Endothelial cell of umbilical vein (primary cell): ENCODE data around the gene SAMD7. TPM values are rescaled to one million over a fixed set of nuclear protein-coding genes. Genes with fewer than 3 reads are reported as not detected.

Experiments
- BruUV-seq: library from RNA; stranded (reverse); fragments of 400-500 nt; replicated peaks from 2 replicates; lab custom pipeline; 2021; lab: Mats Ljungman, UMichigan
- CTCF ChIA-PET: fragments of 300-600, 350-600 bp; sonication (Branson Sonifier 250); formaldehyde crosslinking; loops from one replicate; lab custom pipeline; 2021; ENCODE audit warnings: antibody characterized with exemption, inconsistent platforms; lab: Charles Lee
- POLR2A ChIA-PET: fragments of 300-600, 350-600 bp; sonication (Branson Sonifier 250); formaldehyde crosslinking; loops from one replicate; lab custom pipeline; 2021; ENCODE audit warnings: antibody characterized with exemption, inconsistent platforms; lab: Charles Lee
- DNase-seq: peaks from one replicate; pipeline ENCODE4 v3.0.0-alpha.2; 2011; ENCODE audit warnings: low read depth, low spot score
- FAIRE-seq: peaks from 2 replicates; lab custom pipeline; 2011; peaks lifted over from hg19 to GRCh38; lab: Jason Lieb, UNC
- H2AFZ ChIP-seq: 2 replicates; pipeline ENCODE4 v1.6.0; 2012; ENCODE audit warnings: low read depth, low read length, control low read depth, inconsistent platforms
- H3K27ac ChIP-seq: 2 replicates; pipeline ENCODE4 v1.5.1; 2011; ENCODE audit warnings: low read depth, mild to moderate bottlenecking, control low read depth, low read length, moderate library complexity; ENCODE audit not compliant: insufficient read depth
- H3K27me3 ChIP-seq, 2 experiments: 2 replicates each; pipeline versions ENCODE4 v1.6.0 to v1.6.1; 2011; ENCODE audit warnings: low read length in 2 of 2, mixed read lengths in 1 of 2; ENCODE audit not compliant: control insufficient read depth in 2 of 2, insufficient read depth in 2 of 2
- H3K36me3 ChIP-seq, 2 experiments: 2 replicates in 1 of 2; 3 replicates in 1 of 2; pipeline ENCODE4 v1.5.1; 2011; ENCODE audit warnings: low read length in 2 of 2, mild to moderate bottlenecking in 1 of 2, moderate library complexity in 1 of 2; ENCODE audit not compliant: control insufficient read depth in 2 of 2, insufficient read depth in 2 of 2; ENCODE audit errors: extremely low read depth in 1 of 2
- H3K4me1 ChIP-seq: 3 replicates; pipeline ENCODE4 v1.5.1; 2011; ENCODE audit warnings: mild to moderate bottlenecking, low read length; ENCODE audit not compliant: control insufficient read depth, insufficient read depth; ENCODE audit errors: extremely low read depth
- H3K4me2 ChIP-seq: 2 replicates; pipeline ENCODE4 v1.6.1; 2011; ENCODE audit warnings: low read length, control low read depth, mixed read lengths; ENCODE audit not compliant: insufficient read depth
- H3K4me3 ChIP-seq, 3 experiments: fragments of 200-600 bp in 1 of 3; sonication (generic), shearing (Covaris generic) in 1 of 3; replicated peaks in 1 of 3; 2 replicates each; pipeline ENCODE4 v1.5.1; 2011 to 2016; ENCODE audit warnings: control low read depth in 3 of 3, low read length in 3 of 3, mild to moderate bottlenecking in 2 of 3, inconsistent platforms in 1 of 3, low read depth in 1 of 3, moderate library complexity in 1 of 3; ENCODE audit not compliant: insufficient read depth in 1 of 3
- H3K79me2 ChIP-seq: 2 replicates; pipeline ENCODE4 v1.6.0; 2012; ENCODE audit warnings: low read length, inconsistent platforms; ENCODE audit not compliant: control insufficient read depth, insufficient read depth
- H3K9ac ChIP-seq: replicated peaks from 2 replicates; pipeline ENCODE3; 2011; ENCODE audit warnings: low read length, control low read depth; ENCODE audit not compliant: insufficient read depth; ENCODE audit errors: extremely low read depth
- H3K9me1 ChIP-seq: replicated peaks from 3 replicates; pipeline ENCODE4 v1.6.0; 2011; ENCODE audit warnings: mild to moderate bottlenecking, low read length; ENCODE audit not compliant: control insufficient read depth, insufficient read depth; ENCODE audit errors: extremely low read depth
- H3K9me3 ChIP-seq: replicated peaks from 2 replicates; pipeline ENCODE4 v1.5.1; 2012; ENCODE audit warnings: low read length, inconsistent platforms; ENCODE audit not compliant: control insufficient read depth, insufficient read depth
- H4K20me1 ChIP-seq: replicated peaks from 2 replicates; pipeline ENCODE3; 2011; ENCODE audit warnings: mild to moderate bottlenecking, low read length; ENCODE audit not compliant: control insufficient read depth, insufficient read depth; ENCODE audit errors: extremely low read depth
- CTCF ChIP-seq, 2 donors: IDR thresholded peaks; 1 replicate in 1 of 2; 2 replicates in 1 of 2; pipeline ENCODE4 v1.5.1; 2011; ENCODE audit warnings: low read length in 2 of 2, mild to moderate bottlenecking in 2 of 2, moderate library complexity in 2 of 2, control low read depth in 1 of 2, inconsistent platforms in 1 of 2, low read depth in 1 of 2; ENCODE audit not compliant: insufficient read depth in 1 of 2; ENCODE audit errors: extremely low read depth in 1 of 2
- EZH2 ChIP-seq: IDR thresholded peaks from 2 replicates; pipeline ENCODE4 v1.6.1; 2012; ENCODE audit warnings: borderline replicate concordance, low read depth, mild to moderate bottlenecking, moderate library complexity, low read length, inconsistent platforms; ENCODE audit not compliant: severe bottlenecking
- FOS ChIP-seq: IDR thresholded peaks from 2 replicates; pipeline ENCODE4 v1.6.1; 2011; ENCODE audit warnings: mild to moderate bottlenecking, low read length, moderate library complexity, borderline replicate concordance; ENCODE audit not compliant: insufficient read depth
- GATA2 ChIP-seq: IDR thresholded peaks from 2 replicates; pipeline ENCODE4 v1.7.0; 2011; ENCODE audit warnings: low read depth, mild to moderate bottlenecking, moderate library complexity, mixed read lengths, low read length; ENCODE audit not compliant: insufficient read length, insufficient read depth
- JUN ChIP-seq: IDR thresholded peaks from 2 replicates; pipeline ENCODE4 v1.6.1; 2011; ENCODE audit warnings: borderline replicate concordance, low read depth; ENCODE audit not compliant: insufficient read length, insufficient read depth
- MAX ChIP-seq: IDR thresholded peaks from 2 replicates; pipeline ENCODE4 v1.6.1; 2011; ENCODE audit not compliant: insufficient read depth, insufficient read length
- MYC ChIP-seq: IDR thresholded peaks from one replicate; pipeline ENCODE4 v1.6.1; 2011; ENCODE audit warnings: mild to moderate bottlenecking, low read depth, low read length
- POLR2A ChIP-seq: IDR thresholded peaks from 2 replicates; pipeline ENCODE4 v1.6.1; 2012; ENCODE audit warnings: low read depth, mild to moderate bottlenecking, control low read depth, low read length
- POLR2AphosphoS5 ChIP-seq: IDR thresholded peaks from 2 replicates; pipeline ENCODE4 v1.6.1; 2012; ENCODE audit warnings: low read depth, mild to moderate bottlenecking, control low read depth, low read length, moderate library complexity; ENCODE audit not compliant: insufficient read depth
- dilution Hi-C: fragments of 300-500 bp; cut with MboI; formaldehyde crosslinking; loops from one replicate; pipeline ENCODE4 v1.15.0; 2019; ENCODE audit warnings: low sequenced_read_pairs; ENCODE audit not compliant: extremely low pct_ligation_motif_present
- intact Hi-C: fragments of 100-400 bp; cut with micrococcal nuclease; formaldehyde crosslinking; loops from one replicate; pipeline ENCODE4 v1.10.0; 2022
- polyA plus RNA-seq, 4 experiments: library from polyadenylated mRNA; depleted of rRNA in 3 of 4; stranded (reverse) in 3 of 4; unstranded in 1 of 4; fragments of >200 nt; gene quantifications; 2 replicates each; pipeline versions ENCODE4 v1.2.1 to v1.2.3, GENCODE V29; 2011 to 2012; ENCODE audit warnings: missing spikeins in 1 of 4
- total RNA-seq: library from RNA; stranded (reverse); gene quantifications from 2 replicates; pipeline ENCODE4 v1.2.3, GENCODE V29; 2021

The SAMD7 gene
- total and polyA plus RNA-seq, 2 donors (not counting 3 experiments of a cell fraction or from before 2014, with no cell fraction given): not detected

DNA sequence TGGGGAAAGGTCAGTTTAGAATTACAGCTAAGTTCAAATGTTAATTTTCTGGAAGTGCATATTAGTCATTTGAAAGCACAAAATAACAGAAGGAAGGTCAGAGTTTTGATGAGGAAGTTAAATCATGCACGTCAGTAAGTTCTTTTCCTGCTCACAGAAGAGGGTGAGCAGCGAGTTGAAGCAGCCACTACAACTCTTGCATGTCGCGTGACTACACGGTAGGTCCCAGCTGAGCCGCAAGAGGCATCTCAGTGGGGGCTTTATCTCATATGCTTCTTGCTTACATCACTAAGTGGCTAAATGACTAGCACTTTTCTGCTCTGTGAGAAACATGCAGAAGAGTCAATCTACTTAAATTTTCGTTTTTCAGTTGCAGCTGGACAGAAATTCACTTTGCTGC, 33.9 kb downstream of the SAMD7 start:
- Histone ChIP-seq H3K27ac (no peak overlapping the region), H3K4me3 (no peak overlapping the region), H3K79me2 (no peaks in the 10 kb centered on the region), H3K9me3 (no peaks in the 10 kb centered on the region), H2AFZ (no peak overlapping the region), H3K27me3 (peaks cover 6 to 9% of the 10 kb centered on the region in 2 experiments), H3K9ac (no peak overlapping the region), H3K4me1 (peaks cover 4% of the 10 kb centered on the region), H4K20me1 (no peaks in the 10 kb centered on the region), H3K36me3 (no peaks in the 10 kb centered on the region), H3K4me2 (peak overlapping the region; percentile 35), H3K9me1 (no peaks in the 10 kb centered on the region)
- dilution Hi-C loops (no loop called here), intact Hi-C loops (no loop called here)
- peak; percentile 78 for FAIRE-seq
- no peak for TF ChIP-seq POLR2AphosphoS5
- TF ChIP-seq FOS: no peak
- no peak for TF ChIP-seq GATA2
- no peak for TF ChIP-seq MAX
- no peak for TF ChIP-seq POLR2A
- TF ChIP-seq CTCF (IDR thresholded peaks at IDR 0.05; ENCODE audit: extremely low read depth in 1 of 2, insufficient read depth in 1 of 2, low read depth in 1 of 2, low read length in 2 of 2): no peak
- no peak for TF ChIP-seq MYC
- no peak for TF ChIP-seq JUN
- TF ChIP-seq EZH2: no peak
- no TSS peak for BruUV-seq
- ChIA-PET POLR2A (no interaction called here), CTCF (no interaction called here)
- peak; percentile 61 for DNase-seq
